RWPE2 (cell line): ENCODE data around the gene LIF.

Source experiments
- ATAC-seq: fragments of 200-7000 bp; cut with Tn5 transposase; 3 replicates; pipeline ENCODE4 v1.9.1; 2021; ENCODE audit warnings: low read depth
- DNase-seq: peaks from one replicate; pipeline ENCODE4 v3.0.0-alpha.2; 2020; ENCODE audit warnings: low spot score
- H3K27ac ChIP-seq: fragments of 450-650 bp; 2 replicates; pipeline ENCODE4 v1.5.1; 2017; ENCODE audit warnings: mild to moderate bottlenecking; ENCODE audit not compliant: poor library complexity, severe bottlenecking
- H3K27me3 ChIP-seq: fragments of 250-450 bp; sonication (Bioruptor Pico); 2 replicates; pipeline ENCODE4 v1.5.1; 2021; ENCODE audit warnings: mild to moderate bottlenecking, moderate library complexity; ENCODE audit not compliant: insufficient read depth, poor library complexity, severe bottlenecking
- H3K36me3 ChIP-seq: fragments of 250-450 bp; sonication (Bioruptor Pico); 2 replicates; pipeline ENCODE4 v1.5.1; 2020; ENCODE audit warnings: low read depth, mild to moderate bottlenecking, moderate library complexity
- H3K4me1 ChIP-seq: fragments of 250-450 bp; sonication (Bioruptor Pico); 2 replicates; pipeline ENCODE4 v1.5.1; 2021; ENCODE audit warnings: mild to moderate bottlenecking, moderate library complexity; ENCODE audit not compliant: insufficient read depth, poor library complexity, severe bottlenecking
- H3K4me3 ChIP-seq: fragments of 250-450 bp; sonication (Bioruptor Pico); 2 replicates; pipeline ENCODE4 v1.5.1; 2021; ENCODE audit warnings: mild to moderate bottlenecking, moderate library complexity; ENCODE audit not compliant: severe bottlenecking
- H3K9me3 ChIP-seq: fragments of 250-450 bp; sonication (Bioruptor Pico); 2 replicates; pipeline ENCODE4 v1.5.1; 2021; ENCODE audit warnings: mild to moderate bottlenecking, moderate library complexity; ENCODE audit not compliant: severe bottlenecking
- CTCF ChIP-seq: fragments of 450-650 bp; IDR thresholded peaks from one replicate; pipeline ENCODE4 v1.5.1; 2017; ENCODE audit warnings: mild to moderate bottlenecking, moderate library complexity; ENCODE audit not compliant: poor library complexity, severe bottlenecking

LIF gene

GRCh38 chr22:30284172-30284571 is 37.6 kb upstream of the LIF start:
- Histone ChIP-seq H3K36me3 (no peaks in the 10 kb centered on the region), H3K4me1 (peaks cover 4% of the 10 kb centered on the region), H3K4me3 (no peak overlapping the region), H3K27me3 (no peaks in the 10 kb centered on the region), H3K9me3 (no peaks in the 10 kb centered on the region), H3K27ac (no peak overlapping the region)
- DNase-seq (no peak), ATAC-seq (no peak)
- no peak for TF ChIP-seq CTCF

GRCh38 chr22:30283342-30283741 is 36.8 kb upstream of the LIF start:
- Histone ChIP-seq H3K9me3 (no peaks in the 10 kb centered on the region), H3K36me3 (no peaks in the 10 kb centered on the region), H3K4me1 (peaks cover 3% of the 10 kb centered on the region), H3K27me3 (no peaks in the 10 kb centered on the region), H3K27ac (no peak overlapping the region), H3K4me3 (no peak overlapping the region)
- TF ChIP-seq CTCF: no peak
- ATAC-seq: no peak
- DNase-seq: no peak

- no peak for DNase-seq
- no peak overlapping the region for H3K27ac ChIP-seq
- no peak for ATAC-seq
Observed at GRCh38 chr22:30282616-30283046, 36.1 kb upstream of the LIF start.

GRCh38 chr22:30280505-30280904 is 33.9 kb upstream of the LIF start:
- TF ChIP-seq CTCF: no peak
- no peak for ATAC-seq
- no peak overlapping the region for H3K4me3 ChIP-seq
- no peaks in the 10 kb centered on the region for H3K36me3 ChIP-seq
- no peak for DNase-seq
- no peaks in the 10 kb centered on the region for H3K9me3 ChIP-seq
- H3K27ac ChIP-seq: no peak overlapping the region
- H3K27me3 ChIP-seq: no peaks in the 10 kb centered on the region
- H3K4me1 ChIP-seq: peaks cover 7% of the 10 kb centered on the region

More at GRCh38 chr22:30282616-30283046, 36.1 kb upstream of the LIF start:
- no peak overlapping the region for H3K4me3 ChIP-seq
- H3K9me3 ChIP-seq: no peaks in the 10 kb centered on the region
- H3K36me3 ChIP-seq: no peaks in the 10 kb centered on the region
- no peak for TF ChIP-seq CTCF
- no peaks in the 10 kb centered on the region for H3K27me3 ChIP-seq
- H3K4me1 ChIP-seq: peaks cover 3% of the 10 kb centered on the region

GRCh38 chr22:30279932-30280331 is 33.4 kb upstream of the LIF start:
- Histone ChIP-seq H3K4me3 (no peak overlapping the region), H3K36me3 (no peaks in the 10 kb centered on the region), H3K9me3 (no peaks in the 10 kb centered on the region), H3K27ac (no peak overlapping the region), H3K4me1 (peaks cover 7% of the 10 kb centered on the region), H3K27me3 (no peaks in the 10 kb centered on the region)
- TF ChIP-seq CTCF: no peak
- DNase-seq: no peak
- ATAC-seq: no peak
